Activated B cell treated with CpG ODN at 0.5 μM for 24 hours (primary cell): Measurements from ENCODE around the gene S100A7. TPM values are rescaled to one million over a fixed set of nuclear protein-coding genes. Genes with fewer than 3 reads are reported as not detected.
"Not testable (repeated sequence)": the region's sequence is repeated elsewhere in the genome, so short reads cannot be mapped to it uniquely, and the experiment has no call there.

Experiments
- ATAC-seq: fragments of 200-7000 bp; cut with Tn5 transposase; one replicate; pipeline ENCODE4 v1.10.0; 2021; ENCODE audit warnings: low read depth, mild to moderate bottlenecking, moderate library complexity
- CTCF ChIA-PET: fragments of 350-600 bp; sonication (Branson Sonifier 250); formaldehyde crosslinking; loops from one replicate; lab custom pipeline; 2021; ENCODE audit warnings: antibody characterized with exemption; lab: Charles Lee
- POLR2A ChIA-PET: fragments of 350-600 bp; sonication (Branson Sonifier 250); formaldehyde crosslinking; loops from one replicate; lab custom pipeline; 2021; ENCODE audit warnings: antibody characterized with exemption; lab: Charles Lee
- DNase-seq: peaks from one replicate; pipeline ENCODE4 v3.0.0; 2022
- H3K27ac Mint-ChIP-seq: one replicate; pipeline ENCODE4 v1.8.0; 2020; ENCODE audit warnings: mixed read lengths
- H3K27me3 Mint-ChIP-seq: one replicate; pipeline ENCODE4 v1.8.0; 2021; ENCODE audit warnings: mixed read lengths
- H3K36me3 Mint-ChIP-seq: one replicate; pipeline ENCODE4 v1.8.0; 2021; ENCODE audit warnings: low read depth, mixed read lengths
- H3K4me1 Mint-ChIP-seq: one replicate; pipeline ENCODE4 v1.8.0; 2021; ENCODE audit warnings: mixed read lengths
- H3K4me3 Mint-ChIP-seq: one replicate; pipeline ENCODE4 v1.8.0; 2020; ENCODE audit warnings: mild to moderate bottlenecking, mixed read lengths
- H3K9me3 Mint-ChIP-seq: one replicate; pipeline ENCODE4 v1.8.0; 2020; ENCODE audit warnings: mixed read lengths
- intact Hi-C: fragments of 100-400 bp; cut with micrococcal nuclease; formaldehyde crosslinking; loops from one replicate; pipeline ENCODE4 v1.15.1; 2024
- total RNA-seq: library from RNA; stranded (reverse); gene quantifications from 2 replicates; pipeline ENCODE4 v1.2.3, GENCODE V29; 2022
- TF ChIP-seq, protein P1 (sequence below): fragments of 200-600 bp; IDR thresholded peaks from one replicate; pipeline ENCODE4 v1.8.0; 2022; ENCODE audit warnings: antibody characterized with exemption, mild to moderate bottlenecking

The S100A7 gene
- total RNA-seq, 1 donor from 2014 or later = not detected

DNA sequence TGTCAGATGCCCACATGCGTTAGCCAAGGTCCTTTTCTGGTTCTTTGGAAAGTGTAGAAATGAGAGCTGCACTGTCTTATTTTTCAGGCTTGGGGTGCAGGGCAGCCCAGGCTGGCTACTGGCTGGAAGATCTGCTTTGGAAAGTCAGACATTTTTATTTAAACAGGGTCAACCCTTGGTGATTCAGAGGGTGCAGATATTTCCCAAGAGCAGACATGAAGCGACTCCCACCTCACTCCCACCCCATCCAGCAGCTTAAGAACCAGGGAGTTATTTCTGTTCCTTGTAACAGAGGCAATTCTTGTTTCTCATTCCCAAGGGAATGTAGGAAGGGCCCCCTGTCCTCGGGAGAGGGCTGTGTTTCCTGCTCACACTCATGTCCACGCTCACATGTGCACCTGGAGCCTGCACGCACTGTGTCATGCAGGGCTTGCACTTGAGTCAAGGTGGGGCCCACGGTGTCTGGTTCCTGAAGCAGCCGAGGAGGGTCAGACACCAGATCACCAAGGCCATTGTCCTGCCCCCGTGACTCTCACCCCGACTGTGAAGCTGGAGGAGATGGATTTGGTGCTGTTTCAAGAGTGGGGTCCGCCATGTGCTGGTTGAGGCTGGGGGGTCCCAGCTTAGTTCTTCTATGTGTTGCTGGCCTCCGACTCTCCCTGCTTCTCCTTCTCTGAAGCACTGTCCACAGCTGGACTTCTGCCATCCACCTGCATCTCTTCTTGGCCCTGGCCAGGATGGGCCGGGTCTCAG is 43.1 kb downstream of the S100A7 start:
- no peak overlapping the region for H3K4me3 Mint-ChIP-seq
- intact Hi-C loops = no loop called here

DNA sequence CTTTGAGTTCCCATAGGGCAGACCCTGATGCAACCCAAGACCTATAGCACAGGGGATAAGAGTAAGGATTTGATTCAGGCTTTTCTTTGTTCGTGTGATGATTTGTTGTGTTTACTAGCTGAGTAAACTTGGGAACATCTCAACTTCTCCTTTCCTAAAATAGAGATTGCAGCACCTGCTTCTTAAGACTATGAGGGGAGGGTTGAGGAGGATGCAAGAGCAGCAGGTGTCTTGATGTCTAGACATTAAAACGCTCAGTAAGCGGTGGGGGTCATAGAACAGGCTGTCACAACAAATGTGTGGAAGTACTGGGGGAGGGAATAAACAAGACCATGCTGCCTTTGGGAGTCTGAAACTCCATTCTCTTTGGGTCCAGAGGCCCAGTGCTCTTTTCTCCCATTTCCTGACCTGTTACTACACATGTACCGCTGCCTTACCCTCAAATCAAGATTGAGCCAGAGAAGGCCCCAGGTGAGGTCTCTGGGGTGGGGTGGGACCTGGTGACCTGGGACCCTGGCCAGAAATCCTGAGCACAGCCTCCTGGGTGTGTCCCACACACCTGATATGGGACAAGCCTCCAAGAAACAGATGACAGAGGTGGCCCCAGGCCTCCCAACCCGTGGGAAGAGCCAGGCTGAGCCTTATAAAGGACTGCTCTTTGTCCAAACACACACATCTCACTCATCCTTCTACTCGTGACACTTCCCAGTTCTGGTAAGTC is 44.4 kb downstream of the S100A7 start, which contains the start of gene S100A7A:
Gene S100A7A, plus strand, starts transcription at position 671 of the 721 bp plus-strand sequence. CDS start 1,563 bp downstream, outside the sequence.
- TF ChIP-seq, protein P1, sequence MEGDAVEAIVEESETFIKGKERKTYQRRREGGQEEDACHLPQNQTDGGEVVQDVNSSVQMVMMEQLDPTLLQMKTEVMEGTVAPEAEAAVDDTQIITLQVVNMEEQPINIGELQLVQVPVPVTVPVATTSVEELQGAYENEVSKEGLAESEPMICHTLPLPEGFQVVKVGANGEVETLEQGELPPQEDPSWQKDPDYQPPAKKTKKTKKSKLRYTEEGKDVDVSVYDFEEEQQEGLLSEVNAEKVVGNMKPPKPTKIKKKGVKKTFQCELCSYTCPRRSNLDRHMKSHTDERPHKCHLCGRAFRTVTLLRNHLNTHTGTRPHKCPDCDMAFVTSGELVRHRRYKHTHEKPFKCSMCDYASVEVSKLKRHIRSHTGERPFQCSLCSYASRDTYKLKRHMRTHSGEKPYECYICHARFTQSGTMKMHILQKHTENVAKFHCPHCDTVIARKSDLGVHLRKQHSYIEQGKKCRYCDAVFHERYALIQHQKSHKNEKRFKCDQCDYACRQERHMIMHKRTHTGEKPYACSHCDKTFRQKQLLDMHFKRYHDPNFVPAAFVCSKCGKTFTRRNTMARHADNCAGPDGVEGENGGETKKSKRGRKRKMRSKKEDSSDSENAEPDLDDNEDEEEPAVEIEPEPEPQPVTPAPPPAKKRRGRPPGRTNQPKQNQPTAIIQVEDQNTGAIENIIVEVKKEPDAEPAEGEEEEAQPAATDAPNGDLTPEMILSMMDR = no peak
- H3K36me3 Mint-ChIP-seq = no peaks in the 10 kb centered on the region
- CTCF ChIA-PET = no interaction called here
- no peak within 1 kb of the TSS for H3K27ac Mint-ChIP-seq
- DNase-seq (no peak), ATAC-seq (no peak)
- H3K4me3 Mint-ChIP-seq = no peak within 1 kb of the TSS
- H3K27me3 Mint-ChIP-seq = peaks cover 13% of the 10 kb centered on the region
- H3K4me1 Mint-ChIP-seq = no peaks in the 10 kb centered on the region
- peaks cover 7% of the 10 kb centered on the region for H3K9me3 Mint-ChIP-seq
- intact Hi-C loops = no loop called here
- POLR2A ChIA-PET = no interaction called here

More for the DNA sequence above, 43.1 kb downstream of the S100A7 start:
- no peak overlapping the region for H3K27ac Mint-ChIP-seq
- TF ChIP-seq, protein P1 = no peak
- CTCF ChIA-PET = no interaction called here
- H3K36me3 Mint-ChIP-seq = no peaks in the 10 kb centered on the region
- ATAC-seq (no peak), DNase-seq (no peak)
- peaks cover 15% of the 10 kb centered on the region for H3K27me3 Mint-ChIP-seq
- H3K9me3 Mint-ChIP-seq = peaks cover 3% of the 10 kb centered on the region
- H3K4me1 Mint-ChIP-seq = no peaks in the 10 kb centered on the region
- POLR2A ChIA-PET = no interaction called here

DNA sequence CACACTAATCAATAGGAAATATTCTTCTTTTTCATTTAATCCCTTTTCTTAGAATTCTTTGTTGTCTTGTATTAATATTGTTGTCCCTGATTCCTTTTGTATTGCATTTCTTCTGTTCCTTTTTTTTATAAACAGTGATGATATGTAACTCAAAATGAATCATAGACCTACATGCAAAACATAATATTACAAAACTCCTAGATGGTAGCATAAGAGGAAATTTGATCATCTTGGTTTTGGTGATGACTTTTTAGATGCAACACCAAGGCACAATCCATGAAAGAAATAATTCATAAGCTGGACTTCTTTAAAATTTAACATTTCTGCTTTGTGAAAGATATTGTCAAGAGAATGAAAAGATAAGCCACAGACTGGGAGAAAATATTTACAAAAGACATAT is 46.5 kb downstream of the S100A7 start:
- H3K4me3 Mint-ChIP-seq, H3K4me1 Mint-ChIP-seq, DNase-seq, CTCF ChIA-PET, H3K9me3 Mint-ChIP-seq, intact Hi-C loops, H3K36me3 Mint-ChIP-seq, ATAC-seq, H3K27ac Mint-ChIP-seq, POLR2A ChIA-PET: not testable (repeated sequence)
- peaks cover 12% of the 10 kb centered on the region for H3K27me3 Mint-ChIP-seq

Other genes with a start within 250 kb of the S100A7 start
- gene PRR9, start 243.1 kb downstream of the S100A7 start, total RNA-seq = not detected in 2 replicates
- gene LORICRIN, start 201.0 kb downstream of the S100A7 start, total RNA-seq = 0.59 and 0.80 TPM in 2 replicates
- gene PGLYRP3, start 147.7 kb downstream of the S100A7 start, total RNA-seq = not detected in 2 replicates
- gene PGLYRP4, start 111.8 kb downstream of the S100A7 start, total RNA-seq = not detected in 2 replicates
- 2.6 and 4.0 TPM in 2 replicates for gene S100A9, start 102.8 kb downstream of the S100A7 start, total RNA-seq
- 0.61 TPM in 1 of 2 replicates, not detected in the other for gene S100A12, start 85.0 kb downstream of the S100A7 start, total RNA-seq
- 0.93 TPM in 1 of 2 replicates, not detected in the other for gene S100A8, start 69.6 kb downstream of the S100A7 start, total RNA-seq
- not detected in 2 replicates for gene S100A7A, start 44.1 kb downstream of the S100A7 start, total RNA-seq
- 166 and 186 TPM in 2 replicates for gene S100A6, start 75.3 kb upstream of the S100A7 start, total RNA-seq
- gene S100A5, start 80.3 kb upstream of the S100A7 start, total RNA-seq = 0.51 TPM in 1 of 2 replicates, not detected in the other
- gene S100A4, start 85.2 kb upstream of the S100A7 start, total RNA-seq = 315 and 398 TPM in 2 replicates
- not detected in 2 replicates for gene S100A3, start 88.6 kb upstream of the S100A7 start, total RNA-seq
- 2.0 and 4.4 TPM in 2 replicates for gene S100A2, start 105.2 kb upstream of the S100A7 start, total RNA-seq
- not detected in 2 replicates for gene S100A16, start 152.5 kb upstream of the S100A7 start, total RNA-seq
- not detected in 2 replicates for gene S100A14, start 155.7 kb upstream of the S100A7 start, total RNA-seq
- gene S100A13, start 166.9 kb upstream of the S100A7 start, total RNA-seq = 16.2 and 17.6 TPM in 2 replicates
- gene S100A1, start 167.8 kb upstream of the S100A7 start, total RNA-seq = 0.31 and 0.69 TPM in 2 replicates
- gene CHTOP, start 173.4 kb upstream of the S100A7 start, total RNA-seq = 140 and 148 TPM in 2 replicates
- gene SNAPIN, start 198.1 kb upstream of the S100A7 start, total RNA-seq = 50.4 and 51.5 TPM in 2 replicates
- gene ILF2, start 210.3 kb upstream of the S100A7 start, total RNA-seq = 182 and 191 TPM in 2 replicates
- gene NPR1, start 218.0 kb upstream of the S100A7 start, total RNA-seq = 0.59 and 0.82 TPM in 2 replicates